GM23248 (cell line): ENCODE data around the gene MMP23B. TPM values are rescaled to one million over a fixed set of nuclear protein-coding genes. Genes with fewer than 3 reads are reported as not detected.
A peak's percentile ranks its signal among the peaks of the same experiment; 100 is the strongest.
"Not testable (repeated sequence)": the region's sequence is repeated elsewhere in the genome, so short reads cannot be mapped to it uniquely, and the experiment has no call there.

Experiments used
- DNase-seq: peaks from one replicate; pipeline ENCODE4 v3.0.0-alpha.2; 2015
- H2AFZ ChIP-seq: fragments of 200-600 bp; sonication (generic); 2 replicates; pipeline ENCODE4 v1.6.1; 2016; ENCODE audit warnings: antibody characterized with exemption
- H3F3A ChIP-seq: fragments of 200-600 bp; sonication (generic); 2 replicates; pipeline ENCODE4 v1.6.1; 2016; ENCODE audit warnings: mild to moderate bottlenecking, antibody characterized with exemption, mixed run types; ENCODE audit not compliant: insufficient read depth
- H3K27ac ChIP-seq: fragments of 200-600 bp; sonication (generic); 2 replicates; pipeline ENCODE4 v1.5.1; 2016; ENCODE audit warnings: mild to moderate bottlenecking
- H3K27me3 ChIP-seq: fragments of 200-600 bp; sonication (generic); replicated peaks from 2 replicates; pipeline ENCODE4 v1.6.1; 2016; ENCODE audit warnings: mild to moderate bottlenecking; ENCODE audit not compliant: insufficient read depth
- H3K36me3 ChIP-seq: fragments of 200-600 bp; sonication (generic); 2 replicates; pipeline ENCODE4 v1.6.1; 2016; ENCODE audit warnings: low read depth, mild to moderate bottlenecking
- H3K4me1 ChIP-seq: fragments of 200-600 bp; sonication (generic); 2 replicates; pipeline ENCODE4 v1.6.1; 2016; ENCODE audit warnings: mild to moderate bottlenecking; ENCODE audit not compliant: insufficient read depth
- H3K4me2 ChIP-seq: fragments of 200-600 bp; sonication (generic); one replicate; pipeline ENCODE4 v1.6.1; 2016; ENCODE audit warnings: mild to moderate bottlenecking; ENCODE audit not compliant: unreplicated experiment
- H3K4me3 ChIP-seq: fragments of 200-600 bp; sonication (generic); 2 replicates; pipeline ENCODE4 v1.5.1; 2016; ENCODE audit warnings: mild to moderate bottlenecking
- H3K79me2 ChIP-seq: fragments of 200-600 bp; sonication (generic); 2 replicates; pipeline ENCODE4 v1.6.1; 2016; ENCODE audit warnings: mild to moderate bottlenecking; ENCODE audit not compliant: insufficient read depth
- H3K9ac ChIP-seq: fragments of 200-600 bp; sonication (generic); 2 replicates; pipeline ENCODE4 v1.6.1; 2016; ENCODE audit warnings: mild to moderate bottlenecking
- H3K9me2 ChIP-seq: fragments of 200-600 bp; sonication (generic); 2 replicates; pipeline ENCODE4 v1.6.1; 2016; ENCODE audit warnings: mixed run types, mild to moderate bottlenecking, moderate library complexity; ENCODE audit not compliant: insufficient read depth
- H3K9me3 ChIP-seq: fragments of 200-600 bp; sonication (generic); one replicate; pipeline ENCODE4 v1.6.1; 2017; ENCODE audit warnings: low read depth
- H4K20me1 ChIP-seq: fragments of 200-600 bp; sonication (generic); 2 replicates; pipeline ENCODE4 v1.6.0; 2016; ENCODE audit not compliant: insufficient read depth
- EZH2 ChIP-seq: fragments of 200-600 bp; sonication (generic); IDR thresholded peaks from 2 replicates; pipeline ENCODE4 v1.6.1; 2018; ENCODE audit warnings: antibody characterized with exemption, mild to moderate bottlenecking; ENCODE audit not compliant: insufficient read depth, poor library complexity, severe bottlenecking
- EZH2phosphoT487 ChIP-seq: fragments of 200-600 bp; sonication (generic); IDR thresholded peaks from 2 replicates; pipeline ENCODE4 v1.6.1; 2018; ENCODE audit warnings: antibody characterized with exemption, moderate library complexity, mild to moderate bottlenecking, low read depth; ENCODE audit not compliant: insufficient read depth
- WGBS, 2 experiments: methylation state at CpG; one replicate each; pipeline ENCODE4 v1.1.6; 2015 to 2017; ENCODE audit warnings: low lambda C conversion rate in 2 of 2, low coverage in 1 of 2; ENCODE audit errors: missing lambda C conversion rate in 2 of 2; 5-methylcytosine and 5-hydroxymethylcytosine counted together
- in situ Hi-C: fragments of 300-500 bp; cut with MboI; formaldehyde crosslinking; loops from 2 replicates; pipeline ENCODE4 v1.15.0; 2020
- polyA plus RNA-seq: library from polyadenylated mRNA; unstranded; fragments of >200 nt; fragmentation: Nextera tagmentation; extraction: Ambion mirVana; gene quantifications from 2 replicates; pipeline ENCODE4 v1.2.1, GENCODE V29; 2016
- total RNA-seq: library from RNA; depleted of rRNA; stranded (reverse); fragments of >200 nt; shearing (Covaris generic); gene quantifications from 2 replicates; pipeline ENCODE4 v1.2.3, GENCODE V29; 2014

MMP23B gene
- total and polyA plus RNA-seq, 2 experiments from 2014 or later: 1.1 TPM; not detected in 1

GRCh38 chr1:1628754-1629429 is 3.1 kb upstream of the MMP23B start:
- Histone ChIP-seq H3K27ac (no peak overlapping the region), H4K20me1 (no peaks in the 10 kb centered on the region), H3K9ac (no peak overlapping the region), H3K9me2 (no peaks in the 10 kb centered on the region), H3K4me1 (no peaks in the 10 kb centered on the region), H2AFZ (no peak overlapping the region), H3F3A (no peaks in the 10 kb centered on the region), H3K36me3 (no peaks in the 10 kb centered on the region), H3K9me3 (no peaks in the 10 kb centered on the region), H3K79me2 (no peaks in the 10 kb centered on the region), H3K4me2 (no peak overlapping the region), H3K4me3 (no peak overlapping the region), H3K27me3 (peaks cover 4% of the 10 kb centered on the region)
- in situ Hi-C loops: no loop called here
- DNase-seq: no peak
- 89 to 91% methylated on average over 21 to 50 of the region's 53 CpGs for WGBS, 2 experiments
- TF ChIP-seq EZH2phosphoT487 (no peak), EZH2 (no peak)

- Histone ChIP-seq H3K4me2 (no peak overlapping the region), H3K27ac (no peak overlapping the region), H3K79me2 (no peaks in the 10 kb centered on the region), H3F3A (no peaks in the 10 kb centered on the region), H3K27me3 (peaks cover 4% of the 10 kb centered on the region), H3K36me3 (no peaks in the 10 kb centered on the region), H4K20me1 (no peaks in the 10 kb centered on the region), H2AFZ (no peak overlapping the region), H3K9ac (no peak overlapping the region), H3K4me3 (no peak overlapping the region), H3K4me1 (no peaks in the 10 kb centered on the region), H3K9me3 (no peaks in the 10 kb centered on the region), H3K9me2 (no peaks in the 10 kb centered on the region)
- no peak for DNase-seq
- in situ Hi-C loops: no loop called here
- TF ChIP-seq EZH2phosphoT487 (no peak), EZH2 (no peak)
- WGBS, 2 experiments: 82% methylated on average over 46 of the region's 48 CpGs; no CpG with 5 or more reads in 1 of the 2 experiments
Observed at GRCh38 chr1:1629430-1630190, 2.4 kb upstream of the MMP23B start.

DNA sequence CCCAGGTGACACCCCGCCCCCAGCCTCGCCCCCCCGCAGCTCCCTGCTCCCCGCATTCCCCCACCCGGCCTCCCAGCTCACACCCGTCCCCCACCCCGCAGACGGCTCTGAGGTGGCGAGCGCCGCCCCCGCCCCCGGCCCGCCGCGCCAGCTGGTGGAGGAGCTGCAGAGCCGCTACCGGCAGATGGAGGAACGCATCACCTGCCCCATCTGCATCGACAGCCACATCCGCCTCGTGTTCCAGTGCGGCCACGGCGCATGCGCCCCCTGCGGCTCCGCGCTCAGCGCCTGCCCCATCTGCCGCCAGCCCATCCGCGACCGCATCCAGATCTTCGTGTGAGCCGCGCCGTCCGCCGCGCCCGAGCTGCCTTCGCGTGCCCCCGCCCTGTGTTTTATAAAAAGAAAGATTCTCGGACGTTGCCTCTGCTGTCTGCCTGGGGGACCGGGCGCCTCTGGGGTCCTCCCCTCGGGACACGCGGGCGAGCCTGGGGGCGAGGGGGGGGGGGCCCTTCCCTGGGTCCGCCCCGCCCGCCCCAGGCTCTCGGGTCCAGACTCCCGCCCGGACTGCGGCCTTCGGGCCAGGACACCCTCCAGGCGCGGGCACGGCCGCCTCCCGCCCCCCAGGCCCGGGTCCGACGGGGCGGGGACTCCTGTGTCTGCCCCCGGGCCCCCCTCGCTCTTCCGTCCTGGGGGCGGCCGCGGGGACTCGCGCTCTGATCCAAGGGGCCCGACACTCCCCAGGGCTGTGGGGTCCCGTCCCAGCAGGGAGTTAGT is 1.6 kb upstream of the MMP23B start:
- no peaks in the 10 kb centered on the region for H3K79me2 ChIP-seq
- peak; percentile 58 for DNase-seq
- H3K4me2 ChIP-seq: no peak overlapping the region
- in situ Hi-C loops: no loop called here
- H3K9me2 ChIP-seq: no peaks in the 10 kb centered on the region
- H3K4me1 ChIP-seq: no peaks in the 10 kb centered on the region
- no peaks in the 10 kb centered on the region for H3K9me3 ChIP-seq
- no peak overlapping the region for H3K4me3 ChIP-seq
- TF ChIP-seq EZH2phosphoT487 (no peak), EZH2 (no peak)
- no peaks in the 10 kb centered on the region for H3K36me3 ChIP-seq
- WGBS, 2 experiments: 17 to 26% methylated on average over 45 to 53 of the region's 81 CpGs
- H3K27me3 ChIP-seq: peaks cover 4% of the 10 kb centered on the region
- no peak overlapping the region for H3K27ac ChIP-seq
- no peaks in the 10 kb centered on the region for H4K20me1 ChIP-seq
- no peaks in the 10 kb centered on the region for H3F3A ChIP-seq
- no peak overlapping the region for H2AFZ ChIP-seq
- no peak overlapping the region for H3K9ac ChIP-seq

DNA sequence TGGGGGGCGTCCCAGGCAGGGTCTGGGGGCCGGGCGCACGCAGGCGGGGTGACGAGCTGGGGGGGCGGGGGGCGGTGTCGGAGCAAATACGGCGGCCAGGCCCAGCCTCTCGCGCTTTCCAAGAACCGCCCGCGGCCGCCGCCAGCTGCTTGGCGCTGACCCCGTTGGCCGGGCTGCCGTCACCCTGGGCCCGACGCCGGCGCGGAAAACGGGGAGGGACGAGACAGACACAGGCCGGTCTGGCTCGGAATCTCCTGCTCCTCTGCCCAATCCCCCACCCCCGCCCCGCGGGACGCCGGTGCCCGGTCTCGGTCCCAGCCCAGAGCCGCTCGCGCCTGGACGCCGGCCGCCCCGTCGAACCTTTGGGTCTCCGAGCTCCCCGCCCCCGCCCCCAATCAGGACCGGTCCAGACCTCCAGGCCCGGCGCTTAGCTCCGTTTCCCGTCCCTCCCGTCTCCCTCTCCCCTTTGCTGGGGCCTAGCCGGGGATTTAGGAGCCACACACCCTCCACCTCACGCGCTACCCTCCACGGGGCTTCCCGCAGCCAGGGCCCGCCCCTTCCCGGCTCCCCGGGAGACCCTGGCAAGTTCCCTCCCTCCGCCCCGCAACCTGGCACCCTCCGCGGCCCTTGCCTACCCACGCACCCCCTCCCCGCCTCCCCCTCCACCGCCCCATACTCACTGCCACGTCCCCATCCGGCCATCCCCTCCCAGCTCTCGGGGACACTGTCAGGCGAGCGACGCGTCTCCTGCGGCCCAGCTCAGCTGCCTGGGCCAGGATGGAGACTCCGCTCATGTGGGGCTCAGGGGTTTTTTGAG is 800 bp upstream of the MMP23B start:
- Histone ChIP-seq H3K27me3 (peaks cover 4% of the 10 kb centered on the region), H3K9me3 (no peaks in the 10 kb centered on the region), H3K4me3 (no peak overlapping the region), H3K79me2 (no peaks in the 10 kb centered on the region), H4K20me1 (no peaks in the 10 kb centered on the region), H3K27ac (no peak overlapping the region), H3F3A (no peaks in the 10 kb centered on the region), H3K4me2 (no peak overlapping the region), H3K9me2 (no peaks in the 10 kb centered on the region), H3K36me3 (no peaks in the 10 kb centered on the region), H3K9ac (no peak overlapping the region), H3K4me1 (no peaks in the 10 kb centered on the region), H2AFZ (no peak overlapping the region)
- TF ChIP-seq EZH2 (peak; percentile 61), EZH2phosphoT487 (no peak)
- 8 to 13% methylated on average over 27 to 77 of the region's 79 CpGs for WGBS, 2 experiments
- in situ Hi-C loops: no loop called here
- DNase-seq: peak; percentile 60

- in situ Hi-C loops: not testable (repeated sequence)
- WGBS, 2 experiments: no CpG with 5 or more reads among the region's 35 CpGs
Observed at GRCh38 chr1:1633409-1633808, 1.4 kb downstream of the MMP23B start.

GRCh38 chr1:1634613-1635012 is 2.6 kb downstream of the MMP23B start:
- H3K79me2 ChIP-seq, DNase-seq, H3K4me1 ChIP-seq, H3K36me3 ChIP-seq, H4K20me1 ChIP-seq, in situ Hi-C loops, H3K27me3 ChIP-seq, H3K27ac ChIP-seq, H2AFZ ChIP-seq, H3K4me3 ChIP-seq, H3K4me2 ChIP-seq, H3K9ac ChIP-seq, H3F3A ChIP-seq, H3K9me2 ChIP-seq, H3K9me3 ChIP-seq: not testable (repeated sequence)
- WGBS, 2 experiments: 79 to 89% methylated on average over 10 to 11 of the region's 13 CpGs

More at GRCh38 chr1:1633409-1633808, 1.4 kb downstream of the MMP23B start:
- not testable (repeated sequence) for H3K9me3 ChIP-seq, H3K9ac ChIP-seq, H3K79me2 ChIP-seq, H3K9me2 ChIP-seq, DNase-seq, H3K27me3 ChIP-seq, H3K36me3 ChIP-seq, H3F3A ChIP-seq, H3K4me2 ChIP-seq, H3K4me3 ChIP-seq, H3K4me1 ChIP-seq, H2AFZ ChIP-seq, H4K20me1 ChIP-seq, H3K27ac ChIP-seq
